ENCODE data around the gene DISC1.

The DISC1 gene

GRCh38 chr1:231878737-231879136, 252.1 kb downstream of the DISC1 start:
- no peak for TF ChIP-seq CTCF (IDR thresholded peaks at IDR 0.05; ENCODE audit: extremely low read depth, missing control alignments)
- no peak for DNase-seq (ENCODE audit: low spot score)

- DNase-seq (ENCODE audit: low spot score): no peak
- TF ChIP-seq CTCF (IDR thresholded peaks at IDR 0.05; ENCODE audit: extremely low read depth, missing control alignments): no peak
Observed at GRCh38 chr1:231879296-231879695, 252.7 kb downstream of the DISC1 start.

DNA sequence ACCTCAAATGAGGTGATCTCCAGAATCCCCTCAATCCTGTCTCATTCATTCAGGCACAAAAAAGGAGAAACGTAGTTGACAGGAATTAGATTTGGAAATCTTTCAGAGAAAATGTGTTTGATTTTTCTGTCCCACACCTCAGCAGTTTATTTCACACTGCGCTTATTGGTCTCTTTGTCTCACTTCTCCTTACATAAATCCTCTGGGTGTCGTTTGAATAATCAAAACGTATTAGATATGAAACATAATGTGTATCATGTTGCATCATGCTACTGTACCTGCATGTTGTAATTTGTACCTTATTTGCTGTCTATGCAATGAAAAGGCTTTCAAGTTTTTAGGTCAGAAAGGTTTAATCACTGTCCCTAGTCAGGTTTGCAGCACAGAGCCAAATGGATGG, 255.7 kb downstream of the DISC1 start:
- no peak for TF ChIP-seq CTCF (IDR thresholded peaks at IDR 0.05; ENCODE audit: extremely low read depth, missing control alignments)

GRCh38 chr1:231882790-231883189, 256.2 kb downstream of the DISC1 start:
- no peak for TF ChIP-seq CTCF (IDR thresholded peaks at IDR 0.05; ENCODE audit: extremely low read depth, missing control alignments)
- no peak for DNase-seq (ENCODE audit: low spot score)

More for the DNA sequence above, 255.7 kb downstream of the DISC1 start:
- DNase-seq (ENCODE audit: low spot score): no peak

GRCh38 chr1:231883382-231883781, 256.8 kb downstream of the DISC1 start:
- no peak for DNase-seq (ENCODE audit: low spot score)
- TF ChIP-seq CTCF (IDR thresholded peaks at IDR 0.05; ENCODE audit: extremely low read depth, missing control alignments): no peak

- no peak for DNase-seq (ENCODE audit: low spot score)
- no peak for TF ChIP-seq CTCF (IDR thresholded peaks at IDR 0.05; ENCODE audit: extremely low read depth, missing control alignments)
Observed at GRCh38 chr1:231885209-231885854, 258.7 kb downstream of the DISC1 start.

- no peak for DNase-seq (ENCODE audit: low spot score)
- TF ChIP-seq CTCF (IDR thresholded peaks at IDR 0.05; ENCODE audit: extremely low read depth, missing control alignments): no peak
Observed at GRCh38 chr1:231887166-231887565, 260.6 kb downstream of the DISC1 start.

All from GM20000 (cell line).